ENCODE measurements around the gene DNAH8. TPM values are rescaled to one million over a fixed set of nuclear protein-coding genes. Genes with fewer than 3 reads are reported as not detected.

Gene DNAH8
- polyA plus RNA-seq, 6 donors from 2014 or later = not detected

GRCh38 chr6:38730140-38730862 is 15.2 kb downstream of the DNAH8 start:
- H3K4me1 Mint-ChIP-seq = no peaks in the 10 kb centered on the region
- ATAC-seq (ENCODE audit: low read depth in 2 of 2) (no peak), DNase-seq (no peak)
- peaks cover 0 to 3% of the 10 kb centered on the region in 2 donors for H3K36me3 Mint-ChIP-seq
- H3K9me3 Mint-ChIP-seq = peaks cover 0 to 10% (median 6%) of the 10 kb centered on the region in 7 donors
- H3K27ac Mint-ChIP-seq = no peak overlapping the region
- H3K4me3 Mint-ChIP-seq = no peak overlapping the region
- H3K27me3 Mint-ChIP-seq = peaks cover 12 to 20% (median 16%) of the 10 kb centered on the region in 3 donors

- DNase-seq (no peak), ATAC-seq (ENCODE audit: low read depth in 2 of 2) (no peak)
- H3K27me3 Mint-ChIP-seq = peaks cover 25 to 32% (median 31%) of the 10 kb centered on the region in 3 donors
- H3K36me3 Mint-ChIP-seq = peaks cover 0 to 9% of the 10 kb centered on the region in 2 donors
- H3K27ac Mint-ChIP-seq = no peak overlapping the region
- H3K4me3 Mint-ChIP-seq = no peak overlapping the region
- H3K9me3 Mint-ChIP-seq = peaks cover 0 to 20% (median 9%) of the 10 kb centered on the region in 7 donors
- no peaks in the 10 kb centered on the region for H3K4me1 Mint-ChIP-seq
Observed at GRCh38 chr6:38736951-38737350, 21.8 kb downstream of the DNAH8 start.

- peaks cover 0 to 20% (median 9%) of the 10 kb centered on the region in 7 donors for H3K9me3 Mint-ChIP-seq
- DNase-seq = no peak
- no peaks in the 10 kb centered on the region for H3K4me1 Mint-ChIP-seq
- no peak for ATAC-seq (ENCODE audit: low read depth in 2 of 2)
- peaks cover 0 to 9% of the 10 kb centered on the region in 2 donors for H3K36me3 Mint-ChIP-seq
- H3K27me3 Mint-ChIP-seq = peaks cover 14 to 28% (median 25%) of the 10 kb centered on the region in 3 donors
- H3K4me3 Mint-ChIP-seq = no peak overlapping the region
- H3K27ac Mint-ChIP-seq = no peak overlapping the region
Observed at GRCh38 chr6:38738261-38738660, 23.1 kb downstream of the DNAH8 start.

- peaks cover 0 to 9% of the 10 kb centered on the region in 2 donors for H3K36me3 Mint-ChIP-seq
- peaks cover 9 to 31% (median 28%) of the 10 kb centered on the region in 3 donors for H3K27me3 Mint-ChIP-seq
- ATAC-seq (ENCODE audit: low read depth in 2 of 2) (no peak), DNase-seq (no peak)
- H3K27ac Mint-ChIP-seq = no peak overlapping the region
- no peak overlapping the region for H3K4me3 Mint-ChIP-seq
- H3K9me3 Mint-ChIP-seq = peaks cover 0 to 17% (median 9%) of the 10 kb centered on the region in 7 donors
- no peaks in the 10 kb centered on the region for H3K4me1 Mint-ChIP-seq
Observed at GRCh38 chr6:38739532-38739931, 24.4 kb downstream of the DNAH8 start.

GRCh38 chr6:38749473-38749872 is 34.4 kb downstream of the DNAH8 start:
- Mint-ChIP-seq H3K9me3 (no peaks in the 10 kb centered on the region), H3K4me1 (no peaks in the 10 kb centered on the region), H3K4me3 (no peak overlapping the region), H3K36me3 (no peaks in the 10 kb centered on the region), H3K27ac (no peak overlapping the region), H3K27me3 (peaks cover 21 to 35% (median 35%) of the 10 kb centered on the region in 3 donors)
- no peak for ATAC-seq (ENCODE audit: low read depth in 2 of 2)
- no peak for DNase-seq

- no peak for DNase-seq
- H3K27me3 Mint-ChIP-seq = peaks cover 11 to 23% (median 18%) of the 10 kb centered on the region in 3 donors
- no peaks in the 10 kb centered on the region for H3K36me3 Mint-ChIP-seq
- no peak overlapping the region for H3K4me3 Mint-ChIP-seq
- no peak for ATAC-seq (ENCODE audit: low read depth in 2 of 2)
- H3K27ac Mint-ChIP-seq = no peak overlapping the region
- no peaks in the 10 kb centered on the region for H3K4me1 Mint-ChIP-seq
- no peaks in the 10 kb centered on the region for H3K9me3 Mint-ChIP-seq
Observed at GRCh38 chr6:38750968-38751615, 36.0 kb downstream of the DNAH8 start.

GRCh38 chr6:38753707-38754106 is 38.6 kb downstream of the DNAH8 start:
- no peak for ATAC-seq (ENCODE audit: low read depth in 2 of 2)
- H3K9me3 Mint-ChIP-seq = peaks cover 0 to 2% (median 0%) of the 10 kb centered on the region in 7 donors
- DNase-seq = no peak
- no peak overlapping the region for H3K27ac Mint-ChIP-seq
- no peak overlapping the region for H3K4me3 Mint-ChIP-seq
- no peaks in the 10 kb centered on the region for H3K4me1 Mint-ChIP-seq
- peaks cover 7 to 11% (median 10%) of the 10 kb centered on the region in 3 donors for H3K27me3 Mint-ChIP-seq
- H3K36me3 Mint-ChIP-seq = no peaks in the 10 kb centered on the region

GRCh38 chr6:38755207-38755606 is 40.1 kb downstream of the DNAH8 start:
- Mint-ChIP-seq H3K4me3 (no peak overlapping the region), H3K4me1 (no peaks in the 10 kb centered on the region)

GRCh38 chr6:38755874-38756273 is 40.8 kb downstream of the DNAH8 start:
- H3K4me3 Mint-ChIP-seq = no peak overlapping the region
- H3K9me3 Mint-ChIP-seq = peaks cover 0 to 9% (median 0%) of the 10 kb centered on the region in 7 donors
- H3K36me3 Mint-ChIP-seq = no peaks in the 10 kb centered on the region
- H3K27me3 Mint-ChIP-seq = peaks cover 9 to 16% (median 10%) of the 10 kb centered on the region in 3 donors
- H3K4me1 Mint-ChIP-seq = no peaks in the 10 kb centered on the region
- DNase-seq (no peak), ATAC-seq (ENCODE audit: low read depth in 2 of 2) (no peak)
- H3K27ac Mint-ChIP-seq = no peak overlapping the region

More at GRCh38 chr6:38755207-38755606, 40.1 kb downstream of the DNAH8 start:
- Mint-ChIP-seq H3K9me3 (peaks cover 0 to 7% (median 0%) of the 10 kb centered on the region in 7 donors), H3K27me3 (peaks cover 8 to 11% (median 9%) of the 10 kb centered on the region in 3 donors), H3K27ac (peak overlapping the region in 1 of 6 donors; percentile 53), H3K36me3 (no peaks in the 10 kb centered on the region)
- ATAC-seq (ENCODE audit: low read depth in 2 of 2) (no peak), DNase-seq (no peak)

GRCh38 chr6:38760097-38760496 is 45.0 kb downstream of the DNAH8 start:
- Mint-ChIP-seq H3K4me1 (no peaks in the 10 kb centered on the region), H3K4me3 (no peak overlapping the region), H3K27me3 (peaks cover 17 to 38% (median 29%) of the 10 kb centered on the region in 3 donors), H3K36me3 (no peaks in the 10 kb centered on the region), H3K27ac (no peak overlapping the region), H3K9me3 (peaks cover 0 to 11% (median 0%) of the 10 kb centered on the region in 7 donors)
- ATAC-seq (ENCODE audit: low read depth in 2 of 2) (no peak), DNase-seq (no peak)

GRCh38 chr6:38762848-38763247 is 47.7 kb downstream of the DNAH8 start:
- Mint-ChIP-seq H3K4me1 (no peaks in the 10 kb centered on the region), H3K27me3 (peaks cover 21 to 43% (median 29%) of the 10 kb centered on the region in 3 donors), H3K4me3 (no peak overlapping the region), H3K9me3 (peaks cover 0 to 9% (median 4%) of the 10 kb centered on the region in 7 donors), H3K27ac (no peak overlapping the region), H3K36me3 (peaks cover 0 to 6% of the 10 kb centered on the region in 2 donors)
- no peak for DNase-seq
- no peak for ATAC-seq (ENCODE audit: low read depth in 2 of 2)

GRCh38 chr6:38767560-38767959 is 52.4 kb downstream of the DNAH8 start:
- Mint-ChIP-seq H3K27ac (no peak overlapping the region), H3K4me1 (no peaks in the 10 kb centered on the region), H3K36me3 (peaks cover 8 to 12% of the 10 kb centered on the region in 2 donors), H3K4me3 (no peak overlapping the region), H3K9me3 (peaks cover 5 to 17% (median 7%) of the 10 kb centered on the region in 7 donors), H3K27me3 (peaks cover 15 to 29% (median 16%) of the 10 kb centered on the region in 3 donors)
- DNase-seq (no peak), ATAC-seq (ENCODE audit: low read depth in 2 of 2) (no peak)

GRCh38 chr6:38773338-38773737 is 58.2 kb downstream of the DNAH8 start:
- no peak overlapping the region for H3K27ac Mint-ChIP-seq

More at GRCh38 chr6:38773338-38773737, 58.2 kb downstream of the DNAH8 start:
- peaks cover 5 to 20% of the 10 kb centered on the region in 2 donors for H3K36me3 Mint-ChIP-seq
- H3K27me3 Mint-ChIP-seq = peaks cover 0 to 11% (median 0%) of the 10 kb centered on the region in 3 donors
- peaks cover 3 to 15% (median 6%) of the 10 kb centered on the region in 7 donors for H3K9me3 Mint-ChIP-seq
- H3K4me1 Mint-ChIP-seq = peaks cover 22 to 34% (median 28%) of the 10 kb centered on the region in 3 donors
- ATAC-seq (ENCODE audit: low read depth in 2 of 2) (no peak), DNase-seq (no peak)
- peak overlapping the region in 2 of 8 donors; percentile 12 to 48 for H3K4me3 Mint-ChIP-seq
